ENCODE data around the gene MIEF2. TPM values are rescaled to one million over a fixed set of nuclear protein-coding genes. Genes with fewer than 3 reads are reported as not detected.

Gene MIEF2
- total RNA-seq, 1 experiment from 2014 or later, result 11.2 TPM

DNA sequence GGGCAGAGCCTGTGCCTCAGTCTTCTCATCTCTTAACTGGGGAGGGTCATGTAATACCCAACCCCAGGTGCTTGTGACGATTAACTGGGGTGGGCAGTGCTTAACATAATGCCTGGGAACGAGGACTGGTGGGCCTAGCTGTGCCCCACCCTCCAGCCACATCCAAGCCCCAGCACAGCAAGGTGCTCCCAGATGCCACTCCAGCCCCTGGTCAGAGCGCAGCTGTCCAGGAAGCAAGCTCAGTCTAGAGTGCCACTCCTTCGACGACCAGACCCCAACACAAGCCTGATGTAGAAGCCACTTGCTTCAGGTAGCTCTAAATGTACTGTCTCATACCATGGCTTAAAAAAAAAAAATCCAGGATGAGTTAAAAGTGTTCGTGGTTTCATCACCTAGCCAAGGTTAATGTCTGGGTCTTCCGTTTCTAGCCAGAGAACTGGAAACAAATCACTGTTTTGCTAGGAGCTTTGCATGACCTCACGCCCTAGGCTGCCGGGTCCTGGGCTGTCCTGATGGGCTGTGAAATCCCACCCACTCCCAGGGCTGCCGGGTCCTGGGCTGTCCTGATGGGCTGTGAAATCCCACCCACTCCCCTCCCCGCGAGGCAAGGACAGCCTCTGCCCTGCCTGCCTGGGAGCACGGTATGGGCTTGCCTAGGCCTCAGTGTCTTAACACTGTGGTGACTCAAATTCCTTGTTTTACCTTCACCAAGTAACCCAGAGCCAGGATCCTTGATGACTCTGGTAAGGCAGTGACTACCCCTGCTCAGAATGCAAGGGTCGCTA lies 7.7 kb downstream of the MIEF2 start:
- ATAC-seq, result peak; percentile 35; the same call in 1 of the 2 replicates
- in situ Hi-C loops (cut with HindIII; ENCODE audit: low pct_unique_long_range_greater_than_20kb, low sequenced_read_pairs), result no loop called here
- H3K4me3 ChIP-seq (ENCODE audit: low read depth in 2 of 2, low read length in 2 of 2), result no peak overlapping the region
- ChIA-PET CTCF (no interaction called here), POLR2A (interaction anchor here (0.5 kb wide), 1 partner anchor 68 kb away, joined by 4 read pairs; no protein-coding TSS in a partner anchor)
- BruUV-seq (replicated peaks), result no TSS peak
- H3K27me3 ChIP-seq (ENCODE audit: control insufficient read depth, insufficient read depth, low read length), result no peaks in the 10 kb centered on the region
- TF ChIP-seq, protein P1, sequence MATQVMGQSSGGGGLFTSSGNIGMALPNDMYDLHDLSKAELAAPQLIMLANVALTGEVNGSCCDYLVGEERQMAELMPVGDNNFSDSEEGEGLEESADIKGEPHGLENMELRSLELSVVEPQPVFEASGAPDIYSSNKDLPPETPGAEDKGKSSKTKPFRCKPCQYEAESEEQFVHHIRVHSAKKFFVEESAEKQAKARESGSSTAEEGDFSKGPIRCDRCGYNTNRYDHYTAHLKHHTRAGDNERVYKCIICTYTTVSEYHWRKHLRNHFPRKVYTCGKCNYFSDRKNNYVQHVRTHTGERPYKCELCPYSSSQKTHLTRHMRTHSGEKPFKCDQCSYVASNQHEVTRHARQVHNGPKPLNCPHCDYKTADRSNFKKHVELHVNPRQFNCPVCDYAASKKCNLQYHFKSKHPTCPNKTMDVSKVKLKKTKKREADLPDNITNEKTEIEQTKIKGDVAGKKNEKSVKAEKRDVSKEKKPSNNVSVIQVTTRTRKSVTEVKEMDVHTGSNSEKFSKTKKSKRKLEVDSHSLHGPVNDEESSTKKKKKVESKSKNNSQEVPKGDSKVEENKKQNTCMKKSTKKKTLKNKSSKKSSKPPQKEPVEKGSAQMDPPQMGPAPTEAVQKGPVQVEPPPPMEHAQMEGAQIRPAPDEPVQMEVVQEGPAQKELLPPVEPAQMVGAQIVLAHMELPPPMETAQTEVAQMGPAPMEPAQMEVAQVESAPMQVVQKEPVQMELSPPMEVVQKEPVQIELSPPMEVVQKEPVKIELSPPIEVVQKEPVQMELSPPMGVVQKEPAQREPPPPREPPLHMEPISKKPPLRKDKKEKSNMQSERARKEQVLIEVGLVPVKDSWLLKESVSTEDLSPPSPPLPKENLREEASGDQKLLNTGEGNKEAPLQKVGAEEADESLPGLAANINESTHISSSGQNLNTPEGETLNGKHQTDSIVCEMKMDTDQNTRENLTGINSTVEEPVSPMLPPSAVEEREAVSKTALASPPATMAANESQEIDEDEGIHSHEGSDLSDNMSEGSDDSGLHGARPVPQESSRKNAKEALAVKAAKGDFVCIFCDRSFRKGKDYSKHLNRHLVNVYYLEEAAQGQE (IDR thresholded peaks at IDR 0.05; ENCODE audit: insufficient read depth in 1 of 2, low read depth in 2 of 2, low read length in 1 of 2), result no peak
- no peak for TF ChIP-seq TCF7L2 (IDR thresholded peaks at IDR 0.05; ENCODE audit: low read depth, low read length)
- 0 out of 2 replicates have a peak, but pooled peaks have one; percentile 14 for TF ChIP-seq POLR2AphosphoS5 (IDR thresholded peaks at IDR 0.05; ENCODE audit: low read depth, low read length)
- intact Hi-C loops (cut with micrococcal nuclease; ENCODE audit: unreplicated experiment), result no loop called here
- H3K4me1 ChIP-seq (ENCODE audit: control insufficient read depth, insufficient read depth, low read length), result no peaks in the 10 kb centered on the region
- H3K27ac ChIP-seq (ENCODE audit: low read length), result no peak overlapping the region
- H3K36me3 ChIP-seq (ENCODE audit: control insufficient read depth, insufficient read depth, low read length), result no peaks in the 10 kb centered on the region
- no peak for DNase-seq (ENCODE audit: low read depth, low spot score)
- H3K9me3 ChIP-seq (ENCODE audit: control insufficient read depth, insufficient read depth, low read depth, low read length), result no peaks in the 10 kb centered on the region

DNA sequence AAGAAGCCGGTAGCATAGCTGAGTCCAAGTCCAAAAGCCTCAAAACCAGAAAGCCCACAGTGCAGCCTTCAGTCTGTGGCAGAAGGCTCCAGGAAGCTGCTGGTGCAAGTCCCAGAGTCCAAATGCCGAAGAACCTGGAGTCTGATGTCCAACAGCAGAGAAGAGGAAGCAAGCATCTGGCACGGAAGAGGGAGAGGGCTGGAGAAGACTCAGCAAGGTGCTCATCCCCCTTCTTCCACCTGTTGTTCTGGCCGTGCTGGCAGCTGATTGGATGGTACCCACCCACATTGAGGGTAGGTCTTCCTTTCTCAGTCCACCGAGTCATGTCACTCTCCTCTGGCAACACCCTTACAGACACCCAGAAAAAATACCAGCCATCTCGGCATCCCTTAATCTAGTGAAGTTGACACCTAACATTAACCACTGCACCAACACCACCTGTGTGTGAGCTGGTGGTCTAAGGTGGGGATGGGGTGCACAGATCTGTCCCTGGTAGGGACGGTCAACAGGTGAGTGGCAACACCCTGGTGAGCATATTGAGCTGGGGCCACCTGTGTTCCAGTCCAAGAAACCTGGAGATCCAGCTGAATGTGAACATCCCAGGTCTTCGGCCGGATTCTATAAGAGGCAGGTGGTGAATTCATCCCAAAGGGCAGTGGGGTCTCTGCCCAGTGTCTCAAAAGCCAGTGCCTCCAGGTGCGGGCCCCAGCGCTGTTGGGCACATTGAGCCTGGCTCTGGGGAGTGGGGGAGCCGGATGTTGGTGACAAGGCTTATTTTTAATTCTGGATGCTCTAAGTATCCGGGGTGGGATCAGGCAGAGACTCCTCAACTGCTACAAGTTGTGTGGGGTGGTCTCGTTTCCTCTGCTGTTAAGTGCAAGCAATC lies 9.8 kb downstream of the MIEF2 start:
- POLR2A ChIA-PET, result no interaction called here
- no peak overlapping the region for H3K4me3 ChIP-seq (ENCODE audit: low read depth in 2 of 2, low read length in 2 of 2)
- in situ Hi-C loops (cut with HindIII; ENCODE audit: low pct_unique_long_range_greater_than_20kb, low sequenced_read_pairs), result no loop called here
- intact Hi-C loops (cut with micrococcal nuclease; ENCODE audit: unreplicated experiment), result no loop called here
- no TSS peak for BruUV-seq (replicated peaks)
- no peaks in the 10 kb centered on the region for H3K4me1 ChIP-seq (ENCODE audit: control insufficient read depth, insufficient read depth, low read length)
- no peaks in the 10 kb centered on the region for H3K9me3 ChIP-seq (ENCODE audit: control insufficient read depth, insufficient read depth, low read depth, low read length)
- DNase-seq (ENCODE audit: low read depth, low spot score), result no peak
- ATAC-seq, result no peak
- H3K36me3 ChIP-seq (ENCODE audit: control insufficient read depth, insufficient read depth, low read length), result no peaks in the 10 kb centered on the region
- H3K27me3 ChIP-seq (ENCODE audit: control insufficient read depth, insufficient read depth, low read length), result no peaks in the 10 kb centered on the region
- CTCF ChIA-PET, result no interaction called here
- TF ChIP-seq SIN3A (IDR thresholded peaks at IDR 0.05; ENCODE audit: borderline replicate concordance, insufficient read depth, low read depth, low read length), result no peak
- peak; percentile 44; the same call in 1 of the 2 replicates for TF ChIP-seq POLR2AphosphoS5 (IDR thresholded peaks at IDR 0.05; ENCODE audit: low read depth, low read length)
- H3K27ac ChIP-seq (ENCODE audit: low read length), result no peak overlapping the region

DNA sequence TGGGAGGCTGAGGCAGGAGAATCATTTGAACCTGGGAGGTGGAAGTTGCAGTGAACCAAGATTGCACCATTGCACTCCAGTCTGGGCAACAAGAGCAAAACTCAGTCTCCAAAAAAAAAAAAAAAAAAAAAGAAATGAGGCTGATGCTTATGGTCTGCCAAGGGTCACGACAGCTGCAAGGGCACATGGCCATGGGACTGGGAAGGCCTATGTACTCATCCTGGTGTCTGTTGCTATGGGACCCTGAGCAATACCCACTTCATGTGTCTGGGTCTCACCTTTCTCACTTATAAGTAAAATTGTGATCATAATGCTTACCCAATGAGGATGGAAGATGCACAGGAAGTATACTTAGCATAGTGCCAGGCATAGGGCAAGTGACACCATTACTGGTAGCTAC lies 16.6 kb downstream of the MIEF2 start:
- ATAC-seq (no peak), DNase-seq (ENCODE audit: low read depth, low spot score) (no peak)
- TF ChIP-seq, protein P1 (IDR thresholded peaks at IDR 0.05; ENCODE audit: insufficient read depth in 1 of 2, low read depth in 2 of 2, low read length in 1 of 2), result no peak
- TF ChIP-seq TCF7L2 (IDR thresholded peaks at IDR 0.05; ENCODE audit: low read depth, low read length), result no peak
- TF ChIP-seq, protein P2, sequence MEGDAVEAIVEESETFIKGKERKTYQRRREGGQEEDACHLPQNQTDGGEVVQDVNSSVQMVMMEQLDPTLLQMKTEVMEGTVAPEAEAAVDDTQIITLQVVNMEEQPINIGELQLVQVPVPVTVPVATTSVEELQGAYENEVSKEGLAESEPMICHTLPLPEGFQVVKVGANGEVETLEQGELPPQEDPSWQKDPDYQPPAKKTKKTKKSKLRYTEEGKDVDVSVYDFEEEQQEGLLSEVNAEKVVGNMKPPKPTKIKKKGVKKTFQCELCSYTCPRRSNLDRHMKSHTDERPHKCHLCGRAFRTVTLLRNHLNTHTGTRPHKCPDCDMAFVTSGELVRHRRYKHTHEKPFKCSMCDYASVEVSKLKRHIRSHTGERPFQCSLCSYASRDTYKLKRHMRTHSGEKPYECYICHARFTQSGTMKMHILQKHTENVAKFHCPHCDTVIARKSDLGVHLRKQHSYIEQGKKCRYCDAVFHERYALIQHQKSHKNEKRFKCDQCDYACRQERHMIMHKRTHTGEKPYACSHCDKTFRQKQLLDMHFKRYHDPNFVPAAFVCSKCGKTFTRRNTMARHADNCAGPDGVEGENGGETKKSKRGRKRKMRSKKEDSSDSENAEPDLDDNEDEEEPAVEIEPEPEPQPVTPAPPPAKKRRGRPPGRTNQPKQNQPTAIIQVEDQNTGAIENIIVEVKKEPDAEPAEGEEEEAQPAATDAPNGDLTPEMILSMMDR (IDR thresholded peaks at IDR 0.05), result no peak
- no peak for TF ChIP-seq SIN3A (IDR thresholded peaks at IDR 0.05; ENCODE audit: borderline replicate concordance, insufficient read depth, low read depth, low read length)
- no peak for TF ChIP-seq POLR2AphosphoS5 (IDR thresholded peaks at IDR 0.05; ENCODE audit: low read depth, low read length)
- H3K27ac ChIP-seq (ENCODE audit: low read length), result no peak overlapping the region
- H3K36me3 ChIP-seq (ENCODE audit: control insufficient read depth, insufficient read depth, low read length), result peaks cover 4% of the 10 kb centered on the region
- no peaks in the 10 kb centered on the region for H3K9me3 ChIP-seq (ENCODE audit: control insufficient read depth, insufficient read depth, low read depth, low read length)
- intact Hi-C loops (cut with micrococcal nuclease; ENCODE audit: unreplicated experiment) (no loop called here), in situ Hi-C loops (cut with HindIII; ENCODE audit: low pct_unique_long_range_greater_than_20kb, low sequenced_read_pairs) (no loop called here)
- H3K4me1 ChIP-seq (ENCODE audit: control insufficient read depth, insufficient read depth, low read length), result no peaks in the 10 kb centered on the region
- ChIA-PET CTCF (no interaction called here), POLR2A (no interaction called here)
- no peaks in the 10 kb centered on the region for H3K27me3 ChIP-seq (ENCODE audit: control insufficient read depth, insufficient read depth, low read length)
- no peak overlapping the region for H3K4me3 ChIP-seq (ENCODE audit: low read depth in 2 of 2, low read length in 2 of 2)
- no TSS peak for BruUV-seq (replicated peaks)

All from Panc1 (cell line).